H1 (cell line): ENCODE measurements around the gene NDST3. TPM values are rescaled to one million over a fixed set of nuclear protein-coding genes. Genes with fewer than 3 reads are reported as not detected.
A peak's percentile ranks its signal among the peaks of the same experiment; 100 is the strongest.

Experiments used
- CTCF ChIA-PET: fragments of 300-600 bp; sonication (Branson Sonifier 250); formaldehyde crosslinking; loops from one replicate; lab custom pipeline; 2021; ENCODE audit not compliant: partially characterized antibody; lab: Charles Lee
- POLR2A ChIA-PET: fragments of 300-600 bp; sonication (Branson Sonifier 250); formaldehyde crosslinking; loops from one replicate; lab custom pipeline; 2021; ENCODE audit warnings: inconsistent platforms; ENCODE audit not compliant: partially characterized antibody; lab: Charles Lee
- DNase-seq, 2 experiments: peaks; one replicate each; pipeline versions ENCODE4 v3.0.0 to v3.0.0-alpha.2; 2010 to 2022; ENCODE audit warnings: low spot score in 2 of 2, low read depth in 1 of 2, mixed read lengths in 1 of 2
- FAIRE-seq: peaks from 2 replicates; lab custom pipeline; 2011; peaks lifted over from hg19 to GRCh38; lab: Jason Lieb, UNC
- H2AFZ ChIP-seq: 2 replicates; pipeline ENCODE4 v1.8.1; 2012; ENCODE audit warnings: low read length, inconsistent platforms
- H2AK5ac ChIP-seq: 2 replicates; pipeline ENCODE4 v1.6.1; 2013; ENCODE audit warnings: low read depth, low read length
- H2BK120ac ChIP-seq: replicated peaks from 2 replicates; pipeline ENCODE3; 2013; ENCODE audit warnings: low read depth, low read length, inconsistent platforms
- H2BK12ac ChIP-seq: 2 replicates; pipeline ENCODE4 v1.6.1; 2013; ENCODE audit warnings: low read depth, low read length
- H2BK15ac ChIP-seq: 2 replicates; pipeline ENCODE4 v1.6.1; 2013; ENCODE audit warnings: low read length
- H2BK20ac ChIP-seq: 2 replicates; pipeline ENCODE4 v1.6.1; 2013; ENCODE audit warnings: low read length
- H2BK5ac ChIP-seq: 2 replicates; pipeline ENCODE4 v1.6.1; 2013; ENCODE audit warnings: low read depth, low read length
- H3K14ac ChIP-seq: 2 replicates; pipeline ENCODE4 v1.6.1; 2013; ENCODE audit warnings: inconsistent platforms; ENCODE audit not compliant: insufficient read length
- H3K18ac ChIP-seq: 2 replicates; pipeline ENCODE4 v1.6.1; 2013; ENCODE audit warnings: low read length; ENCODE audit errors: extremely low read depth
- H3K23ac ChIP-seq: 2 replicates; pipeline ENCODE4 v1.6.1; 2013; ENCODE audit warnings: inconsistent platforms; ENCODE audit not compliant: insufficient read length
- H3K23me2 ChIP-seq: 2 replicates; pipeline ENCODE4 v1.6.1; 2013; ENCODE audit warnings: low read depth, low read length
- H3K27ac ChIP-seq: 2 replicates; pipeline ENCODE4 v1.6.1; 2011; ENCODE audit warnings: low read depth, low read length, inconsistent platforms
- H3K27me3 ChIP-seq, 4 experiments: replicated peaks in 1 of 4; 1 replicate in 1 of 4; 2 replicates in 3 of 4; pipeline versions ENCODE4 v1.6.1 to v1.8.1; 2011 to 2013; ENCODE audit warnings: low read length in 3 of 4, mild to moderate bottlenecking in 3 of 4, inconsistent platforms in 2 of 4, mixed read lengths in 2 of 4, moderate library complexity in 1 of 4; ENCODE audit not compliant: control insufficient read depth in 3 of 4, insufficient read depth in 3 of 4; ENCODE audit errors: extremely low read depth in 1 of 4
- H3K36me3 ChIP-seq, 4 experiments: 2 replicates each; pipeline versions ENCODE4 v1.6.1 to v1.8.1; 2011 to 2013; ENCODE audit warnings: mild to moderate bottlenecking in 4 of 4, low read length in 3 of 4, moderate library complexity in 2 of 4, control low read depth in 1 of 4, inconsistent platforms in 1 of 4; ENCODE audit not compliant: insufficient read depth in 4 of 4, control insufficient read depth in 2 of 4
- H3K4ac ChIP-seq: replicated peaks from 2 replicates; pipeline ENCODE3; 2013; ENCODE audit warnings: low read length, low read depth, mixed read lengths, inconsistent platforms; ENCODE audit not compliant: insufficient read length
- H3K4me1 ChIP-seq, 4 experiments: replicated peaks in 1 of 4; 1 replicate in 1 of 4; 2 replicates in 3 of 4; pipeline versions ENCODE4 v1.6.1 to v1.8.1; 2011 to 2013; ENCODE audit warnings: low read length in 3 of 4, inconsistent platforms in 2 of 4, mixed read lengths in 1 of 4; ENCODE audit not compliant: insufficient read depth in 4 of 4, control insufficient read depth in 3 of 4
- H3K4me2 ChIP-seq, 2 experiments: 2 replicates each; pipeline versions ENCODE4 v1.6.1 to v1.8.1; 2011 to 2013; ENCODE audit warnings: low read depth in 2 of 2, low read length in 2 of 2, control low read depth in 1 of 2, inconsistent platforms in 1 of 2, mild to moderate bottlenecking in 1 of 2; ENCODE audit not compliant: insufficient read depth in 1 of 2
- H3K4me3 ChIP-seq, 4 experiments: fragments of 200-600, 300-600 bp in 1 of 4; sonication (generic), shearing (Covaris generic), sonication (Bioruptor Twin) in 1 of 4; 2 replicates each; pipeline versions ENCODE4 v1.5.1 to v1.8.1; 2011 to 2016; ENCODE audit warnings: low read length in 4 of 4, low read depth in 3 of 4, control low read depth in 2 of 4, inconsistent platforms in 2 of 4, mild to moderate bottlenecking in 2 of 4, mixed read lengths in 1 of 4, moderate library complexity in 1 of 4; ENCODE audit not compliant: insufficient read depth in 2 of 4; ENCODE audit errors: extremely low read depth in 1 of 4
- H3K56ac ChIP-seq: replicated peaks from 2 replicates; pipeline ENCODE3; 2013; ENCODE audit warnings: low read depth, mild to moderate bottlenecking, mixed read lengths, low read length, inconsistent platforms; ENCODE audit not compliant: insufficient read length
- H3K79me1 ChIP-seq: 2 replicates; pipeline ENCODE4 v1.6.1; 2013; ENCODE audit warnings: low read depth, low read length, control low read depth
- H3K79me2 ChIP-seq, 2 experiments: 2 replicates each; pipeline versions ENCODE4 v1.6.1 to v1.8.1; 2012 to 2013; ENCODE audit warnings: low read length in 2 of 2, mild to moderate bottlenecking in 2 of 2, inconsistent platforms in 1 of 2; ENCODE audit not compliant: insufficient read depth in 2 of 2, control insufficient read depth in 1 of 2
- H3K9ac ChIP-seq, 4 experiments: replicated peaks in 1 of 4; 1 replicate in 1 of 4; 2 replicates in 3 of 4; pipeline versions ENCODE4 v1.6.1 to v1.8.1; 2011 to 2013; ENCODE audit warnings: low read depth in 3 of 4, low read length in 3 of 4, control low read depth in 2 of 4, mild to moderate bottlenecking in 2 of 4, moderate library complexity in 2 of 4, inconsistent platforms in 1 of 4; ENCODE audit errors: extremely low read depth in 1 of 4
- H3K9me3 ChIP-seq, 2 experiments: 2 replicates each; pipeline versions ENCODE4 v1.6.1 to v1.8.1; 2012 to 2013; ENCODE audit warnings: mild to moderate bottlenecking in 2 of 2, moderate library complexity in 2 of 2, control low read depth in 1 of 2, inconsistent platforms in 1 of 2, low read depth in 1 of 2, low read length in 1 of 2, mixed read lengths in 1 of 2; ENCODE audit not compliant: insufficient read depth in 2 of 2
- H4K20me1 ChIP-seq, 2 experiments: replicated peaks in 1 of 2; 2 replicates each; pipeline versions ENCODE3 to v1.8.1; 2011 to 2013; ENCODE audit warnings: inconsistent platforms in 2 of 2, low read length in 2 of 2, mild to moderate bottlenecking in 1 of 2; ENCODE audit not compliant: insufficient read depth in 2 of 2, control insufficient read depth in 1 of 2
- H4K5ac ChIP-seq: 2 replicates; pipeline ENCODE4 v1.6.1; 2013; ENCODE audit warnings: low read length, low read depth, mixed read lengths, inconsistent platforms; ENCODE audit not compliant: insufficient read length
- H4K8ac ChIP-seq: 2 replicates; pipeline ENCODE4 v1.8.0; 2013; ENCODE audit warnings: mild to moderate bottlenecking, moderate library complexity, low read length, inconsistent platforms; ENCODE audit not compliant: insufficient read depth; ENCODE audit errors: extremely low read depth
- H4K91ac ChIP-seq: replicated peaks from 2 replicates; pipeline ENCODE3; 2013; ENCODE audit warnings: low read length, mixed read lengths, inconsistent platforms; ENCODE audit not compliant: insufficient read length
- CTCF ChIP-seq, 3 experiments: IDR thresholded peaks; 1 replicate in 2 of 3; 2 replicates in 1 of 3; pipeline versions ENCODE4 v1.5.1 to v1.6.1; 2011; ENCODE audit warnings: low read length in 3 of 3, mild to moderate bottlenecking in 3 of 3, inconsistent platforms in 2 of 3, low read depth in 1 of 3, moderate library complexity in 1 of 3; ENCODE audit not compliant: insufficient read depth in 1 of 3; ENCODE audit errors: control extremely low read depth in 1 of 3
- RAD21 ChIP-seq, 2 experiments: IDR thresholded peaks in 1 of 2; conservative IDR thresholded peaks in 1 of 2; 2 replicates each; pipeline ENCODE4 v1.6.1; 2011; ENCODE audit warnings: low read depth in 2 of 2, low read length in 2 of 2, improper control_type of control experiment in 1 of 2, inconsistent platforms in 1 of 2, mild to moderate bottlenecking in 1 of 2, moderate library complexity in 1 of 2
- SIN3A ChIP-seq, 2 experiments: IDR thresholded peaks in 1 of 2; conservative IDR thresholded peaks in 1 of 2; 2 replicates each; pipeline ENCODE4 v1.6.1; 2011 to 2012; ENCODE audit warnings: low read length in 2 of 2, improper control_type of control experiment in 1 of 2, low read depth in 1 of 2, mild to moderate bottlenecking in 1 of 2
- TAF7 ChIP-seq: optimal IDR thresholded peaks from 2 replicates; pipeline ENCODE3; 2011; ENCODE audit warnings: low read depth, mild to moderate bottlenecking, inconsistent platforms, low read length, moderate library complexity, borderline replicate concordance
- WGBS, 2 experiments: shearing (Covaris generic) in 1 of 2; methylation state at CpG; one replicate each; pipeline versions ENCODE4 v1.1.6 to v1.1.7; 2013 to 2015; ENCODE audit warnings: low lambda C conversion rate in 2 of 2, mixed read lengths in 2 of 2, inconsistent platforms in 1 of 2, low coverage in 1 of 2, missing lambda C conversion rate in 1 of 2; ENCODE audit not compliant: insufficient replicate concordance in 2 of 2, insufficient coverage in 1 of 2, insufficient read length in 1 of 2; ENCODE audit errors: extremely low coverage in 1 of 2, missing lambda C conversion rate in 1 of 2; 5-methylcytosine and 5-hydroxymethylcytosine counted together
- polyA plus RNA-seq, 7 experiments: library from polyadenylated mRNA; depleted of rRNA in 3 of 7; stranded (reverse) in 5 of 7; unstranded in 2 of 7; fragments of >200 nt in 5 of 7; fragments of 200-250 nt in 2 of 7; gene quantifications; 1 replicate in 5 of 7; 2 replicates in 1 of 7; 4 replicates in 1 of 7; pipeline versions ENCODE4 v1.2.1 to v1.2.3, GENCODE V29; 2011 to 2013; ENCODE audit warnings: missing spikeins in 2 of 7, mixed read lengths in 2 of 7
- total RNA-seq: library from RNA; stranded (reverse); fragmentation: NEBNext Ultra II Directional; extraction: Animal tissue kit (Norgen Biotek cat#: 25700); gene quantifications from 2 replicates; pipeline ENCODE4 v1.2.1, GENCODE V29; 2021

Gene NDST3
- total and polyA plus RNA-seq, 2 of the 8 experiments (the other 6 are each of a cell fraction or from before 2014, with no cell fraction given): 0.35 to 0.60 TPM

DNA sequence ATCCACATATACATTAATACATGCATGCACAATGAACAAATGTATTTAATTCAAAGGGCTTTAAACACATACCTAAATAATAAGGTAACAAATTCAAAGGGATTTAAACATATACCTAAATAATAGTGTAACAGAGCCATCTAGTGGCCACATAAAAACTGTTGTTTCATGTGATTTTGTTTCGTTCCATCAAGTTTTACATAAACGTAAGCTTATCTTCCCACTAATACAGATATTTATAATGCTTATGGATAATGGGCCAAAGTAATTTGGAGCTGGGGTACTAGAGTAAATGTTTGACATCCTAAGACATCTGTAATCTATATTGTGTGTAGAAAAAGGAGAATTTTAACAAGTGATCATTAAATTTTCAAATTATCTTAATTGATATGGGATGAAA, 236.2 kb downstream of the NDST3 start:
- Histone ChIP-seq H2BK5ac (no peak overlapping the region), H3K27ac (no peak overlapping the region), H4K91ac (no peak overlapping the region), H3K9ac (no peak overlapping the region), H2BK120ac (no peak overlapping the region), H2BK12ac (no peak overlapping the region), H3K36me3 (no peaks in the 10 kb centered on the region), H3K79me2 (no peaks in the 10 kb centered on the region), H2AK5ac (no peak overlapping the region), H3K23me2 (no peaks in the 10 kb centered on the region; the same call in 1 of the 2 replicates), H3K4me3 (no peak overlapping the region)
- TF ChIP-seq CTCF (IDR thresholded peaks at IDR 0.05; ENCODE audit: control extremely low read depth in 1 of 3, insufficient read depth in 1 of 3, low read depth in 1 of 3, low read length in 3 of 3): peak in 2 of 3 experiments; percentile 9 to 45; a peak in 2 of 4 replicates
- TF ChIP-seq RAD21 (IDR thresholded peaks at IDR 0.05 in 1 of 2, conservative IDR thresholded peaks at IDR 0.05 in 1 of 2; ENCODE audit: low read depth in 2 of 2, low read length in 2 of 2): peak in 1 of 2 experiments; percentile 56
- TF ChIP-seq TAF7: no peak
- TF ChIP-seq SIN3A (conservative IDR thresholded peaks at IDR 0.05 in 1 of 2, IDR thresholded peaks at IDR 0.05 in 1 of 2; ENCODE audit: low read depth in 1 of 2, low read length in 2 of 2): no peak
- TF ChIP-seq, all 59 proteins: peak for 2
- Histone ChIP-seq H2AFZ (no peak overlapping the region), H3K27me3 (no peaks in the 10 kb centered on the region), H3K56ac (no peak overlapping the region), H4K20me1 (no peaks in the 10 kb centered on the region), H2BK15ac (no peak overlapping the region), H3K23ac (no peak overlapping the region), H3K18ac (no peak overlapping the region), H3K79me1 (no peaks in the 10 kb centered on the region), H3K14ac (no peak overlapping the region), H3K4me2 (no peak overlapping the region), H3K4me1 (no peaks in the 10 kb centered on the region), H2BK20ac (no peak overlapping the region), H4K5ac (no peak overlapping the region), H4K8ac (no peak overlapping the region), H3K9me3 (no peaks in the 10 kb centered on the region; a peak in 2 of 4 replicates), H3K4ac (no peak overlapping the region)
- peak; percentile 39 for FAIRE-seq
- WGBS, 2 experiments: 63% methylated on average over 2 of the region's 2 CpGs; no CpG with 5 or more reads in 1 of the 2 experiments
- POLR2A ChIA-PET: no interaction called here
- CTCF ChIA-PET: interaction anchor here (0.6 to 1.8 kb wide), 13 partner anchors 9 to 1138 kb away, joined by 3 to 9 read pairs (median 3); no protein-coding TSS in a partner anchor
- DNase-seq: no peak
